ENCODE results near the gene ADAMTS9.

Gene ADAMTS9

DNA sequence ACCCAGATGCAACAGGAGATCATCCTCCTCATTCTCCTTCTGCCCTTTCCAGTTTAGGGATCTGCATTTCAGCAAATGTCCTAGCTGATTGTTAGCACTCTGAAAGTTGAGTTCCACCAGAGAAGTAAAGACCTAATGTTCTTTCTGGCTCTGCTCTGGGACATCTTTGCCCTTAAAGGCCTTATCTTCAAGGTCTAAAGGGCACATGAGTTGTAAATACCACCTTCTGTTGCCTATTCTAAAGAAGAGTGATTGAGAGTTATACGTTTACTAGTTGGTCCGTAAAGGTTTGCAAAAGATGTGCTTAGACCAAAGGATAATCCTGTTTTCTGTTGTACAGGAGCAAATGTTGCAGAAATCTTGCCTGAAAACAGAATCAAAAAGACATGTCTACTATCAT lies 151.6 kb downstream of the ADAMTS9 start:
- Mint-ChIP-seq H3K9me3 (peaks cover 2 to 6% of the 10 kb centered on the region in 2 donors), H3K4me3 (no peak overlapping the region), H3K27ac (no peak overlapping the region), H3K27me3 (peaks cover 5 to 15% of the 10 kb centered on the region in 2 donors), H3K4me1 (ENCODE audit: low read depth in 2 of 2) (no peaks in the 10 kb centered on the region), H3K36me3 (ENCODE audit: insufficient read depth) (no peaks in the 10 kb centered on the region)
- ATAC-seq (replicated peaks) (no peak), DNase-seq (no peak)

DNA sequence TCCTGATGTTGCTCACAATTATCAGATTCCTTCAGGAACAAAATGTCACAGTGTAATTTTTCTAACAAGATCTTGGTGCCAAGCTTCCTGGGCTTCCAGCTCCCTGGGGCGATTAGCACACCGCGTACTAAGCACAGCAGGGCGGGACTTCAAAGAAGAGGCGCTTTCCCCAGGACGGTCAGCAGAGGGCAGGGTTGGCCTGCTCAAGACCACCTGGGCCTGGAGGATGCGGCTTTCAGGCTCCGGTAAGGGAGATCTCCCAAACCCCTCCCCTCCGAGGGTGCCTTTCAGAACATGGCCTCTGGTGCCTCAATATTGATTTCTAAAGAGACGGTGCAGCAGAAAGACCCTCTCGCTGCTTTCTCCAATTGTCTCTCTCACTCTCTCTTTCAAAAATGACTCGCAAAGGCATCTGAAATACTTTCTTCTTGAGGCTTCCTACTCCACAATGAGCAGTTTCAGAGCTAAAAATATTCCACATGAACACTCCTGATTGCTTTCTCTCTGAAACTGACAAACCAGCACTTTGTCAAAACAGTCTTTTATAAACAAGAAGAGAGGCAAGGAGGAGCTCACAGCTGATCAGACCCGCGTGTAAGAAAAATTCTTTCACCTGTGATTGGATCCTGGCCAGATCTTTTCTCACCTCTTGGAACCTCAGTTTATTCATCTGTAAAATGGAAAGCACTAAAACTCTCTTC lies 154.0 kb downstream of the ADAMTS9 start:
- no peaks in the 10 kb centered on the region for H3K4me1 Mint-ChIP-seq (ENCODE audit: low read depth in 2 of 2)
- DNase-seq (no peak), ATAC-seq (replicated peaks) (no peak)
- H3K27me3 Mint-ChIP-seq = peaks cover 0 to under 1% of the 10 kb centered on the region in 2 donors
- H3K27ac Mint-ChIP-seq = no peak overlapping the region
- H3K4me3 Mint-ChIP-seq = no peak overlapping the region
- no peaks in the 10 kb centered on the region for H3K9me3 Mint-ChIP-seq
- no peaks in the 10 kb centered on the region for H3K36me3 Mint-ChIP-seq (ENCODE audit: insufficient read depth)

DNA sequence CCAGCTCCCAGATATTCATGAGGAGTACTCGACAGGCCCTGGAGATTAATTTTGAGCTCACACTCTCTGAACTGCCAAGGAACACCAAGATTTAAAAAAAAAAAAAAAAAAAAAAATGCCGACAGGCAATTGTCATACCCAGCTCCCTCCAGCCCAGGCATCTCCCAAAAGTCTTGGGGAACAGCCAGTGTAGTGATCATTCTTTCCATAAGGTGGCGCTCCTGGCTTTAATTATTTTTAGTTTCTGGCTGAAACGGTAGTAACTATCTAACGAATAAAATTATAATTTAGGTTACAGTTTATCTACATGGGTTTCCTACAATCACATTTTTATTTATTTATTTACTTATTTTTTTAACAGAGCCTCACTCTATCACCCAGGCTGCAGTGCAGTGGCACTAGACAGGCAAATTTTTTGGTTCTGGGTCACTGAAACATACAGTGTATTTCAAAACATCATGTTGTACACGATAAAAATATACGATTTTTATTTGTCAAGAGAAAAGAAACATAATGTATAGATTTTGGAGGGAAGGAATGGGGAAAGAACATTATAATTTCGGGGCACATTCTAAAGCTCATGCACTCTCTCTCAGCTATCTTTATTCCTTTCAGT lies 157.3 kb downstream of the ADAMTS9 start:
- H3K9me3 Mint-ChIP-seq = no peaks in the 10 kb centered on the region
- no peaks in the 10 kb centered on the region for H3K4me1 Mint-ChIP-seq (ENCODE audit: low read depth in 2 of 2)
- H3K36me3 Mint-ChIP-seq (ENCODE audit: insufficient read depth) = no peaks in the 10 kb centered on the region
- no peak overlapping the region for H3K4me3 Mint-ChIP-seq
- H3K27me3 Mint-ChIP-seq = no peaks in the 10 kb centered on the region
- no peak overlapping the region for H3K27ac Mint-ChIP-seq
- ATAC-seq (replicated peaks) (no peak), DNase-seq (no peak)

DNA sequence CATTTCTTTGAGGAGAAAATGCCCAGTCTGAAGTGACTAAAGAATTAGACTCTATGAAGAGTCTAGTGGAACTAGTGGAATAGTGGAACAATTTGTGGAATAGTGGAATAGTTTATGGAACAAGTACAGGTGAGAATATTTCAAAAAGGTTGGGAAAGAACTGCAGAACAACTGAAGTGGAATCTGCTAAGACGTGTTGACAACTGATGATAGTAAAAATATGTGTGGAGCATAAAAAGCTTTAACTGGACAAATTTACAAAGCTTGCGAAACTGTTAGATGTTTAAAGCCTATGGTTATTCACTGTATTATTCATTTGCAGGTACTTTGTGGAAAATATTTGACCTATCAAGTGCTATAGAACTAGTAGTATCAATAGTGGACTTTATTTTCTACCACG lies 164.5 kb downstream of the ADAMTS9 start:
- H3K4me1 Mint-ChIP-seq (ENCODE audit: low read depth in 2 of 2) = no peaks in the 10 kb centered on the region
- ATAC-seq (replicated peaks) (no peak), DNase-seq (no peak)
- H3K27me3 Mint-ChIP-seq = no peaks in the 10 kb centered on the region
- H3K9me3 Mint-ChIP-seq = peaks cover 4 to 6% of the 10 kb centered on the region in 2 donors
- no peak overlapping the region for H3K4me3 Mint-ChIP-seq
- no peak overlapping the region for H3K27ac Mint-ChIP-seq
- H3K36me3 Mint-ChIP-seq (ENCODE audit: insufficient read depth) = no peaks in the 10 kb centered on the region

DNA sequence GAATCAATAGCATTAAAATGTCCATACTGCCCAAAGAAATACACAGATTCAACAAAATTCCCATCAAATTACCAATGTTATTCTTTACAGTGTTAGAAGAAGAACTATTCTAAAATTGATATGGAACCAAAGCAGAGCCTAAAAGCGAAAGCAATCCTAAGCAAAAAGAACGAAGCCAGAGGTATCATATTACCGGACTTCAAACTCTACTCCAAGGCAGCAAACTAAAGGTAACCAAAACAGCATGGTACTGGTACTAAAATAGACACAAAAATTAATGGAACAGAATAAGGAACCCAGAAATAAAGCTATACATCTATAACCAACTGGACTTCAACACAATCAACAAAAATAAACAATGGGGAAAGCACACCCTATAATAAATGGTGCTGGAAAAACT lies 167.5 kb downstream of the ADAMTS9 start:
- Mint-ChIP-seq H3K9me3 (peaks cover 4 to 6% of the 10 kb centered on the region in 2 donors), H3K4me3 (no peak overlapping the region), H3K27ac (no peak overlapping the region), H3K36me3 (ENCODE audit: insufficient read depth) (no peaks in the 10 kb centered on the region), H3K27me3 (no peaks in the 10 kb centered on the region), H3K4me1 (ENCODE audit: low read depth in 2 of 2) (no peaks in the 10 kb centered on the region)
- ATAC-seq (replicated peaks) (no peak), DNase-seq (no peak)

DNA sequence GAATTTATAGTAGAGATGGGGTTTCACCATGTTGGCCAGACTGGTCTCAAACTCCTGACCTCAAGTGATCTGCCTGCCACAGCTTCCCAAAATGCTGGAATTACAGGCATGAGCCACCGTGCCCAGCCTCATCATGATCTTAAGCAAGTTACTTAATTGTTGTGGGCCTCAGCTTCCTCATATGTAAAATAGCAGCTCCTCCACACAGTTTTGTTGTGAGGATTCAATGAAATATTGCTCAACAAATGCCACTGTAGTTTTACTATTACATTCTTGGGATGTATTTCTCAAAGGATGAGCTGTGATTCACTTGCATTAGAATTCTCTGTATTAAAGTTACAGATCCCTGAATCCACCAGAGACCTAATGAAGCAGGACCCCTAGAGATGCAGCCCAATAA lies 168.8 kb downstream of the ADAMTS9 start:
- DNase-seq (no peak), ATAC-seq (replicated peaks) (no peak)
- Mint-ChIP-seq H3K27ac (no peak overlapping the region), H3K4me3 (no peak overlapping the region), H3K36me3 (ENCODE audit: insufficient read depth) (no peaks in the 10 kb centered on the region), H3K4me1 (ENCODE audit: low read depth in 2 of 2) (no peaks in the 10 kb centered on the region), H3K27me3 (no peaks in the 10 kb centered on the region), H3K9me3 (peaks cover 0 to 4% of the 10 kb centered on the region in 2 donors)

DNA sequence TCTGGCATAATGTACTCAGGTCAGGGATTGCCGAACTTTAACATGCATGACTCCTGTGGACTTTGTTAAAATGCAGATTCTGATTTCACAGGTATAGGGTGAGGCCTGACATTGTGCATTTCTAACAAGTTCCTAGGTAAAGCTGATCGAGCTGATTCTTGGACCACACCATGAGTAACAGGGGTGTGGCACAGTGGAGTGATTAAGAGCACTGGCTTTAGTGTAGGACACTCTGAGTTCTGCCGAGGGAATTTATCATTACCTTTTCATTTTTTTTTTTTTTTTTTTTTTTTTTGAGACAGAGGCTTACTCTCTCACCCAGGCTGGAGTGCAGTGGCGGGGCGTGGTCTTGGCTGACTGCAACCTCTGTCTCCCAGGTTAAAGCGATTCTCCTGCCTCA lies 169.3 kb downstream of the ADAMTS9 start:
- Mint-ChIP-seq H3K27me3 (no peaks in the 10 kb centered on the region), H3K4me3 (no peak overlapping the region), H3K36me3 (ENCODE audit: insufficient read depth) (no peaks in the 10 kb centered on the region), H3K9me3 (peaks cover 0 to 4% of the 10 kb centered on the region in 2 donors), H3K4me1 (ENCODE audit: low read depth in 2 of 2) (no peaks in the 10 kb centered on the region), H3K27ac (no peak overlapping the region)
- no peak for ATAC-seq (replicated peaks)
- no peak for DNase-seq

DNA sequence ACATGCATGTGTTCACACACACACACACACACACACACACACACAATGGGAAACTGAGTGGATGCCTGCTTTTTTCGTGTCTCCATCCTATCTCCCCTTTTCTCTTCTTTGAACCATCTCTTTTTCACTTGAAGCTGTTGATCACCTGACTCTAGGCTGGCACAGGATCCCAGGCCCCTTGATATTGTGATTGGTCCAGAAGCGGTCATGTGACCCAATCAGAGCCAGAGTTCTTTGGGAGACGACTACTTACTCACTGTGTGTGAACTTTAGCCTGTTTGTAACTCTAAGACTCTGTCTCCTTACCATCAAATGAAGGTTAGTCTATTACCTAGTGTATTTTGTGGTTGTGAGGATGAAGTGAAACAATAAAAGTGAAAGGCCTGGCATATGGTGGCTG lies 172.9 kb downstream of the ADAMTS9 start:
- no peak overlapping the region for H3K27ac Mint-ChIP-seq
- H3K36me3 Mint-ChIP-seq (ENCODE audit: insufficient read depth) = no peaks in the 10 kb centered on the region
- H3K4me3 Mint-ChIP-seq = no peak overlapping the region
- H3K4me1 Mint-ChIP-seq (ENCODE audit: low read depth in 2 of 2) = no peaks in the 10 kb centered on the region
- no peaks in the 10 kb centered on the region for H3K9me3 Mint-ChIP-seq
- no peak for DNase-seq
- H3K27me3 Mint-ChIP-seq = no peaks in the 10 kb centered on the region
- no peak for ATAC-seq (replicated peaks)

DNA sequence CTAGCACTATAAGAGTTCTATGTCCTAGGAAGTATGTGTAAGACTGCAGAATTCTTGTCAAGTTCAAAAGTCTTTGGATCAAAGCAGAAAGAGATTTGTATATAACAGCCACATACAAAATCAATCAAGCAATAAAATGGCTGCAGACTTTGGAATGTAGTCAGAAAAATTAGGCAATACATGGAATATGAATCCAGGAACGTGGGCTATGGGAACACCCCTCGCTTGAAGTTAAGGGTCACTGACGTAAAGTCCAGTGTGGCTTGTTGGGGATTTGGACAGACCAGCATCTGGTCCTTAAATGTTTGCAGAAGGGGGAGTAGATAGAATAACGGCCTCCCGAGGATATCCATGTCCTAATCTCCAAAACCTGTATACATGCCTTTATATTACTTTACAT lies 178.6 kb downstream of the ADAMTS9 start:
- no peak for DNase-seq
- Mint-ChIP-seq H3K9me3 (no peaks in the 10 kb centered on the region), H3K4me1 (ENCODE audit: low read depth in 2 of 2) (no peaks in the 10 kb centered on the region), H3K4me3 (no peak overlapping the region), H3K27ac (no peak overlapping the region), H3K36me3 (ENCODE audit: insufficient read depth) (no peaks in the 10 kb centered on the region), H3K27me3 (no peaks in the 10 kb centered on the region)
- no peak for ATAC-seq (replicated peaks)

DNA sequence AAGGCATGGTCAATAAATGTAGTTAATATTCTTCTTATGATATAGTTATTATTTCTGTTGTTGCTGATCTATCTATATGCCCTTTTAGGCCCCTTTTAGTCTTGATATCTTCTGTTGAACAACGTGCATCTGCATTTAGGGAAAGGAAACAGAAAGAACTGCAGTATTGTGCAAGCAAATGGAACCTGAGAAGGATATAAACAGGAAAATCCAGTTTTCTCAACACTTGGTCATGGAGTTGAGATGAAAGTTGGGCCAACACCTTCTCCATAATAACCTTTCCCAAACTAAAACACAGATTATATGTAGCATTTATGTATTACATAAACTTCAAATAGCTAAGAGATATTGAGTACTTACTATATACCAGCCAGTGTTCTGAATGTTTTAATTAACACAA lies 179.7 kb downstream of the ADAMTS9 start:
- no peak for DNase-seq
- H3K36me3 Mint-ChIP-seq (ENCODE audit: insufficient read depth) = no peaks in the 10 kb centered on the region
- no peak for ATAC-seq (replicated peaks)
- H3K4me3 Mint-ChIP-seq = no peak overlapping the region
- no peaks in the 10 kb centered on the region for H3K4me1 Mint-ChIP-seq (ENCODE audit: low read depth in 2 of 2)
- no peak overlapping the region for H3K27ac Mint-ChIP-seq
- H3K27me3 Mint-ChIP-seq = no peaks in the 10 kb centered on the region
- H3K9me3 Mint-ChIP-seq = no peaks in the 10 kb centered on the region

DNA sequence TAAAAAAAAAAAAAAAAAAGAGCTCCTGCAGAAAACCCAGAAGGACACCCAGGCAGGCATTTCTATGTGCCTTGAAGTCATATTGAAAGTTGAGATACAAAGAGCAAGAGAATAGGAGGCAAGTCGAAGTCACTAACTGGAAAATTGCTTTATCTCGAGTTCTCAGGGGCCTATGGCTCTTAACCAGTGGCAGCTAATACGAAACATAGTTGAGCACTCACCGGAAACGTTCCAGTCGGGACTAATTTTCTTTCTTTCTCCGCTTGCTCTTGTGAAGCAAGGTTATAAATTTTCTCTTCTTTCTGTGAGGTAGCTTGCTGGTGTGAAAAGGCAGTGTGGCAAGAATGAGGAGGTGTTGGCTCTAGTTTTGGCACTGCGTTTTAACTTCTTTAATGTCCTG lies 181.5 kb downstream of the ADAMTS9 start:
- DNase-seq = no peak
- H3K4me1 Mint-ChIP-seq (ENCODE audit: low read depth in 2 of 2) = no peaks in the 10 kb centered on the region
- H3K9me3 Mint-ChIP-seq = no peaks in the 10 kb centered on the region
- no peak overlapping the region for H3K27ac Mint-ChIP-seq
- ATAC-seq (replicated peaks) = no peak
- no peaks in the 10 kb centered on the region for H3K36me3 Mint-ChIP-seq (ENCODE audit: insufficient read depth)
- H3K4me3 Mint-ChIP-seq = no peak overlapping the region
- no peaks in the 10 kb centered on the region for H3K27me3 Mint-ChIP-seq

DNA sequence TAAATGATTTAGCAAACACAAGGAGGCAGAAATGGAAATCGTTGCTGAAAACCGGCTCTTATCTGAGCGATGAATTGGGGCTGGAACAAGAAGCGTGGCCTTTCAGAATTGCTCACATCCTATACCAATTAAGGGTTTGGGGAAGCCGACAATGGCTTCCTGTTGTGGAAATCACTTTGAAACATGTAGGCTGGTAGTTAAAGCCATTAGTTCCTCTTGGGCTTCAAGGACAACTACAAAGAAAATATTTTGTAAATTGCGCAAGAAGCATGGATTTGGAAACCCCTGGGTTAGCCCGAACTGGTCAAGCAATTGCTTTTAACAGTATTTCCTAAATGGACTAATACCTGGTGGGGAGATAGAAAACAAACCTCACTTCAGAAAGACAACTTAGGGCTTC lies 182.4 kb downstream of the ADAMTS9 start:
- no peaks in the 10 kb centered on the region for H3K4me1 Mint-ChIP-seq (ENCODE audit: low read depth in 2 of 2)
- H3K4me3 Mint-ChIP-seq = no peak overlapping the region
- peaks cover 0 to 2% of the 10 kb centered on the region in 2 donors for H3K9me3 Mint-ChIP-seq
- no peaks in the 10 kb centered on the region for H3K36me3 Mint-ChIP-seq (ENCODE audit: insufficient read depth)
- DNase-seq (no peak), ATAC-seq (replicated peaks) (no peak)
- no peak overlapping the region for H3K27ac Mint-ChIP-seq
- no peaks in the 10 kb centered on the region for H3K27me3 Mint-ChIP-seq

DNA sequence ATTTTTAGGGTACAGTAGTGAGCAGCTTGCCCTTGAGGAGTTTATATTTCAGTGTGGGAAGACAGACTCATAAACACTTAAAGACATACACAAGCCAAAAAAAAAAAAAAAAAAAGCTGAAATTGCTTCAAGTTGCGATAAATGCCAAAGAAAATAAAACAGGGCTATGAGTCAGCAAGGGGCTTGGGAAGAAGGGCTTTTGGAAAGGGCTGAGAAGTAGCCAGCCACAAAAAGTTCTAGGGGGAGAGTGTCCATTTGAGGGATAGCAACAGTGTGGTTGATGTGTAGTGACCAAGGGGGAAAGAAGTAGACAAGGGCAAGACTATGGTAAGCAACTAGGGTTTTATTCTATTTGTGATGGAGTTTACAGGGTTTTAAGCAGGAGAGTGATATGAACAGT lies 185.5 kb downstream of the ADAMTS9 start:
- ATAC-seq (replicated peaks) (no peak), DNase-seq (no peak)
- H3K27me3 Mint-ChIP-seq = peaks cover 0 to 14% of the 10 kb centered on the region in 2 donors
- no peak overlapping the region for H3K4me3 Mint-ChIP-seq
- no peaks in the 10 kb centered on the region for H3K4me1 Mint-ChIP-seq (ENCODE audit: low read depth in 2 of 2)
- no peak overlapping the region for H3K27ac Mint-ChIP-seq
- peaks cover 0 to 2% of the 10 kb centered on the region in 2 donors for H3K9me3 Mint-ChIP-seq
- no peaks in the 10 kb centered on the region for H3K36me3 Mint-ChIP-seq (ENCODE audit: insufficient read depth)

DNA sequence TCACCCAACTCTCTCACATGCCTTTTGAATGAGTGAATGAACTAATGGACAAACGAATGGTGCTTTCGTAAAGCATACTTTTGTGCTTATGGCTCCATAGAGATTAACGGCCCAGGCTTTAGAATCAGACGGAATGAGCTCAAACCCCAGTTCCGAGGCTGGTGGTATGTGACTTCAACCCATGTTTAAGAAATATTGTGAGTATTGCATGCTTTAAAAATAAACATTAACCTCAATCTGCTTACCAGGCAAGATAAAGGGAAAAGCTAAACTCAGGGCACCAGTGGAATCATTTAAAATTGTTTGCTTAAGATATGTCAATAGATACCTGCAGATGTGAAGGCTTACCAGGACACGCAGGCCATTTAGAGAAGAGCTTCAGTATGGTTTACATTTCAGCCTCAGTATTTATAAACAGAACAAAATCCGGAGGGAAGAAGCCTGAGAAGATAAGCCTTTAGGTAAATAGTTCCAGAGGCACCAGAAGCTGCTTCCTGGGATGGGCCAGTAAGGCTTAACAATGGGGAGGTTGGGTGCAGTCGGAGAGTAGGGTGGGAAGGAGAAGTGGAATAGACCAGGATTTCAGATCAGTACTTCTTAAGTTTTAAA lies 186.4 kb downstream of the ADAMTS9 start:
- Mint-ChIP-seq H3K4me3 (no peak overlapping the region), H3K27ac (no peak overlapping the region), H3K27me3 (peaks cover 0 to 14% of the 10 kb centered on the region in 2 donors), H3K9me3 (peaks cover 0 to 2% of the 10 kb centered on the region in 2 donors), H3K36me3 (ENCODE audit: insufficient read depth) (no peaks in the 10 kb centered on the region), H3K4me1 (ENCODE audit: low read depth in 2 of 2) (no peaks in the 10 kb centered on the region)
- DNase-seq (no peak), ATAC-seq (replicated peaks) (no peak)
